Suprapubic skin (tissue), 4 donors: ENCODE data around the gene CTNNA3.

ENCODE experiments used
- EP300 ChIP-seq: sonication (generic); formaldehyde crosslinking; IDR thresholded peaks from one replicate; pipeline ENCODE4 v1.6.1; 2017; ENCODE audit warnings: antibody characterized with exemption
- POLR2A ChIP-seq, 2 donors: fragments of 450-650 bp; IDR thresholded peaks; one replicate each; pipeline ENCODE4 v1.6.1; 2017; ENCODE audit warnings: antibody characterized with exemption in 2 of 2, mild to moderate bottlenecking in 2 of 2, moderate library complexity in 2 of 2
- POLR2AphosphoS5 ChIP-seq, 3 donors: sonication (generic); formaldehyde crosslinking; IDR thresholded peaks; one replicate each; pipeline ENCODE4 v1.6.1; 2017; ENCODE audit warnings: antibody characterized with exemption in 3 of 3
- TF ChIP-seq, protein P1 (sequence below), 2 donors: fragments of 200-600 bp in 1 of 2; fragments of 450-650 bp in 1 of 2; sonication (generic) in 1 of 2; IDR thresholded peaks; one replicate each; pipeline ENCODE4 v1.5.1; 2016 to 2019; ENCODE audit warnings: antibody characterized with exemption in 2 of 2, mild to moderate bottlenecking in 1 of 2, moderate library complexity in 1 of 2

DNA sequence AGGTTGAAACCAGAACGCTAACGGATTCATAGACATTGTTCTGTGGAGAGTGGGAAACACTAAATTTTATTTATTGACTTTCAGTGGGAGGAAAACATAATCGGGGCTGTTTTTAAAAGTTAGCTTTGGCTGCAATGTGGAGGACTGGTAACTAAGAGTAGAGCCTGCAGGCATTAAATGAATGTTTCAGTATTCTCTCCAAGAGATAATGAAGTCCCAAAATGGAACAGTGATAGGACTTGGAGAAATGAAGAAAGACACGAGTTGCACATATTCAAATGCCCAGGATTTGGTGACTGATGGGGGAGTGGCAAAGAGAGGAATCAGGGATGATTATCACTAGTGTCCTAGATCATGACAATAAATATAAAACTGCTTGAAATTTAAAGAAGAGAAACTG is 1130.0 kb downstream of the CTNNA3 start:
- TF ChIP-seq, protein P1, sequence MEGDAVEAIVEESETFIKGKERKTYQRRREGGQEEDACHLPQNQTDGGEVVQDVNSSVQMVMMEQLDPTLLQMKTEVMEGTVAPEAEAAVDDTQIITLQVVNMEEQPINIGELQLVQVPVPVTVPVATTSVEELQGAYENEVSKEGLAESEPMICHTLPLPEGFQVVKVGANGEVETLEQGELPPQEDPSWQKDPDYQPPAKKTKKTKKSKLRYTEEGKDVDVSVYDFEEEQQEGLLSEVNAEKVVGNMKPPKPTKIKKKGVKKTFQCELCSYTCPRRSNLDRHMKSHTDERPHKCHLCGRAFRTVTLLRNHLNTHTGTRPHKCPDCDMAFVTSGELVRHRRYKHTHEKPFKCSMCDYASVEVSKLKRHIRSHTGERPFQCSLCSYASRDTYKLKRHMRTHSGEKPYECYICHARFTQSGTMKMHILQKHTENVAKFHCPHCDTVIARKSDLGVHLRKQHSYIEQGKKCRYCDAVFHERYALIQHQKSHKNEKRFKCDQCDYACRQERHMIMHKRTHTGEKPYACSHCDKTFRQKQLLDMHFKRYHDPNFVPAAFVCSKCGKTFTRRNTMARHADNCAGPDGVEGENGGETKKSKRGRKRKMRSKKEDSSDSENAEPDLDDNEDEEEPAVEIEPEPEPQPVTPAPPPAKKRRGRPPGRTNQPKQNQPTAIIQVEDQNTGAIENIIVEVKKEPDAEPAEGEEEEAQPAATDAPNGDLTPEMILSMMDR (IDR thresholded peaks at IDR 0.05) = no peak
- TF ChIP-seq POLR2AphosphoS5 (IDR thresholded peaks at IDR 0.05) (no peak), POLR2A (IDR thresholded peaks at IDR 0.05) (no peak), EP300 (no peak)
